HepG2 (cell line): ENCODE measurements around the gene FXYD1. TPM values are rescaled to one million over a fixed set of nuclear protein-coding genes. Genes with fewer than 3 reads are reported as not detected.

Experiments
- BATF2 ChIP-seq: sonication (generic); formaldehyde crosslinking; IDR thresholded peaks from 2 replicates; pipeline ENCODE4 v1.8.0; 2022; ENCODE audit warnings: mild to moderate bottlenecking, missing genetic modification reagents, moderate library complexity
- GFI1 ChIP-seq: sonication (generic); formaldehyde crosslinking; IDR thresholded peaks from 2 replicates; pipeline ENCODE4 v1.5.0; 2020; ENCODE audit warnings: missing genetic modification reagents, mild to moderate bottlenecking, borderline replicate concordance
- HNF4G ChIP-seq, 2 experiments: sonication (generic) in 1 of 2; formaldehyde crosslinking in 1 of 2; IDR thresholded peaks; 2 replicates each; pipeline versions ENCODE4 v1.4.0 to v1.6.1; 2011 to 2020; ENCODE audit warnings: borderline replicate concordance in 2 of 2, low read depth in 2 of 2, mild to moderate bottlenecking in 2 of 2, low read length in 1 of 2, missing genetic modification reagents in 1 of 2, moderate library complexity in 1 of 2
- KDM6A ChIP-seq: IDR thresholded peaks from 2 replicates; pipeline ENCODE4 v1.6.1; 2016; ENCODE audit warnings: low read depth
- NBN ChIP-seq: fragments of 450-650 bp; conservative IDR thresholded peaks from 2 replicates; pipeline ENCODE4 v1.6.1; 2017
- PBX2 ChIP-seq: IDR thresholded peaks from 2 replicates; pipeline ENCODE4 v1.6.1; 2016; ENCODE audit warnings: control low read depth
- PRDM4 ChIP-seq: sonication (generic); formaldehyde crosslinking; IDR thresholded peaks from 2 replicates; pipeline ENCODE4 v1.9.0; 2021; ENCODE audit warnings: missing genetic modification reagents, borderline replicate concordance
- SCMH1 ChIP-seq: sonication (generic); formaldehyde crosslinking; IDR thresholded peaks from 2 replicates; pipeline ENCODE4 v1.9.0; 2021; ENCODE audit warnings: missing genetic modification reagents, mild to moderate bottlenecking, borderline replicate concordance
- SMAD9 ChIP-seq: sonication (generic); formaldehyde crosslinking; IDR thresholded peaks from 2 replicates; pipeline ENCODE4 v1.5.1; 2020; ENCODE audit warnings: mild to moderate bottlenecking, missing genetic modification reagents
- WIZ ChIP-seq: sonication (generic); formaldehyde crosslinking; IDR thresholded peaks from 2 replicates; pipeline ENCODE4 v1.5.1; 2020; ENCODE audit warnings: mild to moderate bottlenecking, missing genetic modification reagents
- ZNF318 ChIP-seq: sonication (generic); formaldehyde crosslinking; IDR thresholded peaks from 2 replicates; pipeline ENCODE4 v1.4.0; 2020; ENCODE audit warnings: mild to moderate bottlenecking, missing genetic modification reagents
- ZNF713 ChIP-seq: sonication (generic); formaldehyde crosslinking; IDR thresholded peaks from 2 replicates; pipeline ENCODE4 v1.4.0; 2020; ENCODE audit warnings: mild to moderate bottlenecking, missing genetic modification reagents
- ZNF770 ChIP-seq: sonication (generic); formaldehyde crosslinking; IDR thresholded peaks from 2 replicates; pipeline ENCODE4 v1.5.0; 2020; ENCODE audit warnings: mild to moderate bottlenecking, missing genetic modification reagents
- polyA plus RNA-seq, 8 experiments: library from polyadenylated mRNA; depleted of rRNA in 3 of 8; stranded (reverse) in 7 of 8; unstranded in 1 of 8; fragments of >200 nt; fragmentation: Illumina TruSeq in 4 of 8; extraction: Trizol in 4 of 8; gene quantifications; 2 replicates each; pipeline versions ENCODE4 v1.2.1 to v1.2.3, GENCODE V29; 2011 to 2016; ENCODE audit warnings: low read depth in 4 of 8, missing spikeins in 1 of 8, mixed read lengths in 1 of 8; ENCODE audit not compliant: insufficient read depth in 1 of 8
- total RNA-seq, 5 experiments: library from RNA; depleted of rRNA; stranded (reverse); fragments of >200 nt; fragmentation: Illumina TruSeq; extraction: Trizol; gene quantifications; 2 replicates each; pipeline ENCODE4 v1.2.3, GENCODE V29; 2016; ENCODE audit warnings: low read depth in 1 of 5

FXYD1 gene
- total and polyA plus RNA-seq, 2 of the 13 experiments (the other 11 are each of a cell fraction or from before 2014, with no cell fraction given): 31.2 TPM; not detected in 1

GRCh38 chr19:35135389-35135909 lies 3.2 kb upstream of the FXYD1 start (continued):
- TF ChIP-seq SCMH1 (CRISPR knock-in tag) (no peak), HNF4G (IDR thresholded peaks at IDR 0.05; ENCODE audit: borderline replicate concordance, low read depth, low read length) (0 out of 2 replicates have a peak, but pooled peaks have one; percentile 1), HNF4G (CRISPR knock-in tag; IDR thresholded peaks at IDR 0.05; ENCODE audit: borderline replicate concordance, low read depth) (no peak), SMAD9 (CRISPR knock-in tag) (no peak), NBN (no peak), ZNF770 (no peak), BATF2 (CRISPR knock-in tag) (no peak), KDM6A (CRISPR knock-in tag) (0 out of 2 replicates have a peak, but pooled peaks have one; percentile 21), ZNF318 (CRISPR knock-in tag) (no peak), PBX2 (CRISPR knock-in tag) (no peak), ZNF713 (no peak), WIZ (no peak), GFI1 (CRISPR knock-in tag) (no peak; the same call in 1 of the 2 replicates), PRDM4 (no peak)
